Measurements from ENCODE around the gene DLX3. TPM values are rescaled to one million over a fixed set of nuclear protein-coding genes. Genes with fewer than 3 reads are reported as not detected.

Gene DLX3
- total and polyA plus RNA-seq, 2 experiments from 2014 or later, result 0.63 to 2.1 TPM

DNA sequence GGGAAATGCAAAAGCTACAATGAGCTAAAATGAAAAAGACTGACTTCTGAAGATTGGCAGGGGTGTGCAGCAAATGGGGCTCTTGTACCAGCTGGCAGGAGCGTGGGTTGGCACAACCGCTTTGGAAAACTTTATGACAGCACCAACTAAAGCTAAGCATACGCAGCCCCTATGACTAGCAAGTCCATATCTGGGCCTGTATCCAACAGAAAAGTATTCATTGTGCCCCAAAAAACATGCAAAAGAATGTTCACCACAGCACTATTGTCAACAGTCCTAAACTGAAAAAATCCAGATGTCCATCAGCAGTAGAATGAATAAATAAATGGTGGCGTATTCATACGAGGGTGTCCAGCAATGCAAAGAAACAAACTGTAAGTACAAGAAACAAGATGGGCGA, 38.3 kb upstream of the DLX3 start:
- DNase-seq (ENCODE audit: low read depth in 1 of 2, low spot score in 1 of 2), result peak in 1 of 2 donors; percentile 87
- Histone ChIP-seq H3K27ac (no peak overlapping the region), H3K9me3 (ENCODE audit: low read depth) (no peaks in the 10 kb centered on the region), H3K36me3 (no peaks in the 10 kb centered on the region), H3K4me1 (ENCODE audit: low read depth) (peaks cover 21% of the 10 kb centered on the region), H3K27me3 (no peaks in the 10 kb centered on the region), H3K4me3 (no peak overlapping the region)
- no peak for TF ChIP-seq CTCF (IDR thresholded peaks at IDR 0.05; ENCODE audit: low read depth, low read length)

DNA sequence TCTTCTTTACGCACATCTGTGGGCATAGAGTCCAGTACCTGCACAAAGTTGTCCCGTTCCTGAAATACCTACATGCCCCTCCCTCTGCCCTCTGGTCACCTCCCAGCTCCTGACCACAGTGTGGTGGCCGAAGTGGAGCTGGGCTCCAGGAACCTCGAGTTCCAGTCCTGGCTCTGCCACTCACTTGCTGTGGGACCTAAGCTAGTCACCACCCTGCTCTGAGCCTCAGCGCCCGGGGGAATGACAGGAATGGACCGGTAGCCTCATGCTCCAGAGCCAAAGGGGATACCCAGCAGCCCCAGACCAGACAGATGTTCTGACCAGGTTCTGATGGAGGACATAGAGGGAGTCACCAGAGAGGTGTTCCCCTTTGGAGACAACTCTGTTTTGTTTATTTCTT, 34.2 kb upstream of the DLX3 start:
- no peak for TF ChIP-seq CTCF (IDR thresholded peaks at IDR 0.05; ENCODE audit: low read depth, low read length)
- H3K4me1 ChIP-seq (ENCODE audit: low read depth), result peaks cover 9% of the 10 kb centered on the region
- no peak overlapping the region for H3K27ac ChIP-seq
- no peaks in the 10 kb centered on the region for H3K9me3 ChIP-seq (ENCODE audit: low read depth)
- H3K36me3 ChIP-seq, result no peaks in the 10 kb centered on the region
- no peaks in the 10 kb centered on the region for H3K27me3 ChIP-seq
- no peak overlapping the region for H3K4me3 ChIP-seq
- no peak for DNase-seq (ENCODE audit: low read depth in 1 of 2, low spot score in 1 of 2)

DNA sequence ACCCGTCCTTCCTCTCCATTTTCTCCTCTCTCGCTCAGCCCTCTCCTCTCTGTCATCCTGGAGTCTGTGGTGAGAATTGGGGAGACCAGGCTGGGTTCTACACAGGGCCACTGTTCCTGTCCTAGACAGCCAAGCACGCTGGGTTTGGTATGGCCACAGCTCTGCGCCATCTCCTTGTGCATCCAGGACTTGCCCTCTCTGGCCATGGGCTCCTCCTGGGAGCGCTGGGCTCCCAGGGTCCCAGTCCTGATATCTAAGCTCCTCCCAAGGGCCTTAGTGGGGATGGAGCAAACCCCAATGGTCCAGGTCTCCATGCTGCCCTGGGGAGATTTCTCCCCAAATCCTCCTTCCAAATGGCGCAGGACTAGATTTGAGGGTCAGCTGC, 33.7 kb upstream of the DLX3 start:
- DNase-seq (ENCODE audit: low read depth in 1 of 2, low spot score in 1 of 2), result no peak
- H3K36me3 ChIP-seq, result no peaks in the 10 kb centered on the region
- no peak for TF ChIP-seq CTCF (IDR thresholded peaks at IDR 0.05; ENCODE audit: low read depth, low read length)
- no peak overlapping the region for H3K4me3 ChIP-seq
- peaks cover 7% of the 10 kb centered on the region for H3K4me1 ChIP-seq (ENCODE audit: low read depth)
- H3K27me3 ChIP-seq, result no peaks in the 10 kb centered on the region
- H3K9me3 ChIP-seq (ENCODE audit: low read depth), result no peaks in the 10 kb centered on the region
- no peak overlapping the region for H3K27ac ChIP-seq

DNA sequence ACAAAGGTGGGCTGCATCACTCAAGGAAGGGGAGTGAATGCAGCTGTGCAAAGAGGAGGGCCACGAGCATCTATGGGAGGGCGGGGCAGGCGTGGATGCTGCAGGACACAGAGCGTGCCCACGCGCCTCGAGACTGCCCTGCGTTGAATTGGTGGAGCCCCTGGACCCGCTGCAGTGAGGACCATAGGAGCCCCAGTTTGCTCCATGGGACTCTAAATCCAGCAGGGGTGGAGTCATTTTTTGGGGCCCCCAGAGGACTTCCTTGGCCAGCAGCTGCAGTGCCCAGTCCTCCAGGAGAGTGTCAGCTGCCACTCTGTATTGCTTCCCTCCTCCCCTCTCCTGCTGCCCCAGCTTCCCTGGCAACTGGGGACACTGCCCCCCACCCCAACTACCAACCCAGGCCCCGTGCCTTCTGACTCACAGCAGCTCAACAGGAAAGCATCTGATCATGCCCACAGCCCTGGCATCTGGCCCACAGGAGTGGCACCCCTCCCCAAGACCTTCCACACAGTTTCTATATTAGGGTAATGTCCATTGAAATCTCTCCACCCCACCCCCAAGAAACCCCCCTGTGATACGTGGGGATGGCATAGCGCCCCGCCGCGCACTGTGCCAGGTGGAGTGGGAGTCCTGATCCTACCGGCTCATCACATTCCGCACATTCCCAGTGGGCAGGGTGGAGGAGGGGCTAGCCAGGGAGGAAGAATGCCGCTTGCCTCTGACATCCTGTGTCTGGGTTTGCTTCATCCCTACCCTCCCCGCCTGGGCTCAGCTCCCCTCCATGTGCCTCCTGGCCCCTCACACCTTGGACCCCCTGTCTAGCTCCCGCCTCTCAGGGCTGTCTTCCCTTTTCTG, 33.1 kb upstream of the DLX3 start:
- H3K4me1 ChIP-seq (ENCODE audit: low read depth), result peaks cover 7% of the 10 kb centered on the region
- no peak overlapping the region for H3K27ac ChIP-seq
- no peaks in the 10 kb centered on the region for H3K36me3 ChIP-seq
- no peak overlapping the region for H3K4me3 ChIP-seq
- TF ChIP-seq CTCF (IDR thresholded peaks at IDR 0.05; ENCODE audit: low read depth, low read length), result no peak
- DNase-seq (ENCODE audit: low read depth in 1 of 2, low spot score in 1 of 2), result peak; percentile 46 to 64
- no peaks in the 10 kb centered on the region for H3K9me3 ChIP-seq (ENCODE audit: low read depth)
- H3K27me3 ChIP-seq, result no peaks in the 10 kb centered on the region

DNA sequence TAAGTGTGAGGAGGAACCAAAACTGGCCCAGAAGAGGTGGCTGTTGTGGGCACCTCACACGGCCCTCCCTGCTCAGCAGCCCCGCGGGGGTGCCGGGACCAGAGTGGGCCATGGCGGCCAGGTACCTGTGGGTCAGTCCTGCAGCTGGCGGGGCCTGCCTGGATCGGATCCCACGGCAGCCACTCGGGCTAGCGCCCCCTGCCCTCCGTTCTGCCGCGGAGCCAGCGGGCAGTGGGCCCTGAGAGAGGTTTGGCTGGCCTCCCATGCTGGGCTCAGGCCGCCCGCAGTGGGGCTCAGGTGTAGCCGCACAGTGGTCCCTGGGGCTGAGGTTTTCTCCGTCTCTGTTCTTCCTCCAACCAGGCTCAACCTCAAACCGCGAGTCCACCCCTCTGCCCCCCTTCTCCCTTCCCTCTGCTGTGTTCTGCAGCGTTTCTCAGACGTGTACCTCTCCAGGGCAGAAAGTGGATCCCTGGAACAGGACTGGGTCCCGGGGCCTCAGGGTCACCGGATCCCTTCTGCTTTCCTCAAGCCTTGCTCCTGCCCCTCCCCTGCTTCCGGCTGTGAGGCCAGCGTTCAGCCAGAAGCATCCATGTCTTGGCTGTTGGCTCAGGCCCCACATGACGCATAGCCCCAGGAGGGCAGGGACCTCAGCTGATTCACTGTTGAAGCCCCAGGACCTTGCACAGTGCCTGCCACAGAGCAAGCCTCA, 32.3 kb upstream of the DLX3 start:
- H3K4me1 ChIP-seq (ENCODE audit: low read depth), result peaks cover 12% of the 10 kb centered on the region
- H3K27ac ChIP-seq, result no peak overlapping the region
- peak in 1 of 2 donors; percentile 93 for DNase-seq (ENCODE audit: low read depth in 1 of 2, low spot score in 1 of 2)
- H3K27me3 ChIP-seq, result no peaks in the 10 kb centered on the region
- no peaks in the 10 kb centered on the region for H3K9me3 ChIP-seq (ENCODE audit: low read depth)
- no peak overlapping the region for H3K4me3 ChIP-seq
- no peak for TF ChIP-seq CTCF (IDR thresholded peaks at IDR 0.05; ENCODE audit: low read depth, low read length)
- no peaks in the 10 kb centered on the region for H3K36me3 ChIP-seq
